ENCODE results near the gene RBM14. TPM values are rescaled to one million over a fixed set of nuclear protein-coding genes. Genes with fewer than 3 reads are reported as not detected.
"Not testable (repeated sequence)": the region's sequence is repeated elsewhere in the genome, so short reads cannot be mapped to it uniquely, and the experiment has no call there.

RBM14 gene
- total RNA-seq, 1 experiment from 2014 or later = 92.0 TPM

DNA sequence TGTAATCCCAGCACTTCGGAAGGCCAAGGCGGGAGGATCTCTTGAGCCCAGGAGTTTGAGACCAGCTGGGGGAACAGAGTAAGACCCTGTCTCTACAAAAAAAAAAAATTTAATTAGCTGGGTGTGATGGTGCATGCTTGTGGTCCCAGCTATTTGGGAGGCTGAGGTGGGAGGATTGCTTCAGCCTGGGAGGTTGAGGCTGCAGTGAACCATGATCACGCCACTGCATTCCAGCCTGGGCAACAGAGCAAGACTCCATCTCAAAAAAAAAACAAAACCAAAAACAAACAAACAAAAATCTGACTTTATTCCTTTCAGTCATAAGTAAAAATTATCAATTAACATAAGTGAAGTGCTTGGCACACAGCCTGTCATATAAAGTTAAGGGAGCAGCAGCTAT lies 9.8 kb upstream of the RBM14 start:
- POLR2A ChIA-PET = not testable (repeated sequence)

DNA sequence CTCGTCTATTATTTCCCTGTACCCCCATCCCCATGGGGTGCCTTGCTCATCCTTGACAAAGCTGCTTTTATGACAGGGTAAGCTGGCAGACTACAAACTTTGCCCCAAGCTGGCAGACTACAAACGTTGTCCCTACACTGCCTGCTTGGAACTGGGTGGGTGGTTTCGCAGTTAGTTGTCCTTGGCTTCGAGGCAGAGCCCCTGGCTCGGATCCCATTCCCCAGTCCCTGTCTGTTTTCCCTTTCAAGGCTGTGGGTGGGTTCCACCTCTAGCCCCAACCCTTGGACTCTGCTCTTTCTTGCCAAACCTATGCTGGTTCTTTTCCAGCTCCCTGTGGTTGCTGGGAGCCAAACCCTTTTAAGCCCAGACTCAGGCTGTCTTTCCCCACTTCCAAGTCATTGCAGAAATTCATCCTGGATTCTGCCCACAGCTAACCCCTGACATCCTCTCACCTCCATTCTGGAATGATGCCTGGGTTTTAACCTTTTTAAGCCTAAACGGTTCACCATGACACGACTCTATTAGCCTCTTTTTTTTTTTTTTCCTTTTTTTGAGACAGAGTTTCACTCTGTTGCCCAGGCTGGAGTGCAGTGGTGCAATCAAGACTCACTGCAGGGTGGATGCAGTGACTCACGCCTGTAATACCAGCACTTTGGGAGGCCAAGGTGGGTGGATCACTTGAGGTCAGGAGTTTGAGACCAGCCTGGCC lies 9.2 kb upstream of the RBM14 start:
- CTCF ChIA-PET = no interaction called here
- Mint-ChIP-seq H3K4me1 (no peaks in the 10 kb centered on the region), H3K9me3 (peaks cover 5% of the 10 kb centered on the region), H3K27ac (no peak overlapping the region), H3K36me3 (peaks cover 15% of the 10 kb centered on the region), H3K4me3 (no peak overlapping the region), H3K27me3 (ENCODE audit: low read depth) (no peaks in the 10 kb centered on the region; the same call in 1 of the 2 replicates)
- ATAC-seq = no peak
- no peak for DNase-seq (ENCODE audit: low spot score)
- POLR2A ChIA-PET = interaction anchor here (1.0 kb wide), 1 partner anchor 26 kb away, joined by 3 read pairs; no protein-coding TSS in a partner anchor
- TF ChIP-seq NFATC4 (CRISPR knock-in tag; IDR thresholded peaks at IDR 0.05) (no peak), ZNF219 (CRISPR knock-in tag; IDR thresholded peaks at IDR 0.05; ENCODE audit: borderline replicate concordance) (no peak), ZNF671 (CRISPR knock-in tag; IDR thresholded peaks at IDR 0.05) (no peak)
- TF ChIP-seq, protein P1, sequence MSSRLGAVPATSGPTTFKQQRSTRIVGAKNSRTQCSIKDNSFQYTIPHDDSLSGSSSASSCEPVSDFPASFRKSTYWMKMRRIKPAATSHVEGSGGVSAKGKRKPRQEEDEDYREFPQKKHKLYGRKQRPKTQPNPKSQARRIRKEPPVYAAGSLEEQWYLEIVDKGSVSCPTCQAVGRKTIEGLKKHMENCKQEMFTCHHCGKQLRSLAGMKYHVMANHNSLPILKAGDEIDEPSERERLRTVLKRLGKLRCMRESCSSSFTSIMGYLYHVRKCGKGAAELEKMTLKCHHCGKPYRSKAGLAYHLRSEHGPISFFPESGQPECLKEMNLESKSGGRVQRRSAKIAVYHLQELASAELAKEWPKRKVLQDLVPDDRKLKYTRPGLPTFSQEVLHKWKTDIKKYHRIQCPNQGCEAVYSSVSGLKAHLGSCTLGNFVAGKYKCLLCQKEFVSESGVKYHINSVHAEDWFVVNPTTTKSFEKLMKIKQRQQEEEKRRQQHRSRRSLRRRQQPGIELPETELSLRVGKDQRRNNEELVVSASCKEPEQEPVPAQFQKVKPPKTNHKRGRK (CRISPR knock-in tag; IDR thresholded peaks at IDR 0.05; ENCODE audit: borderline replicate concordance) = no peak

More for the DNA sequence above, 9.8 kb upstream of the RBM14 start:
- H3K9me3 Mint-ChIP-seq; H3K27ac Mint-ChIP-seq; H3K4me3 Mint-ChIP-seq; CTCF ChIA-PET; H3K4me1 Mint-ChIP-seq; ATAC-seq; DNase-seq (ENCODE audit: low spot score); H3K27me3 Mint-ChIP-seq (ENCODE audit: low read depth): not testable (repeated sequence)
- peaks cover 20% of the 10 kb centered on the region for H3K36me3 Mint-ChIP-seq

DNA sequence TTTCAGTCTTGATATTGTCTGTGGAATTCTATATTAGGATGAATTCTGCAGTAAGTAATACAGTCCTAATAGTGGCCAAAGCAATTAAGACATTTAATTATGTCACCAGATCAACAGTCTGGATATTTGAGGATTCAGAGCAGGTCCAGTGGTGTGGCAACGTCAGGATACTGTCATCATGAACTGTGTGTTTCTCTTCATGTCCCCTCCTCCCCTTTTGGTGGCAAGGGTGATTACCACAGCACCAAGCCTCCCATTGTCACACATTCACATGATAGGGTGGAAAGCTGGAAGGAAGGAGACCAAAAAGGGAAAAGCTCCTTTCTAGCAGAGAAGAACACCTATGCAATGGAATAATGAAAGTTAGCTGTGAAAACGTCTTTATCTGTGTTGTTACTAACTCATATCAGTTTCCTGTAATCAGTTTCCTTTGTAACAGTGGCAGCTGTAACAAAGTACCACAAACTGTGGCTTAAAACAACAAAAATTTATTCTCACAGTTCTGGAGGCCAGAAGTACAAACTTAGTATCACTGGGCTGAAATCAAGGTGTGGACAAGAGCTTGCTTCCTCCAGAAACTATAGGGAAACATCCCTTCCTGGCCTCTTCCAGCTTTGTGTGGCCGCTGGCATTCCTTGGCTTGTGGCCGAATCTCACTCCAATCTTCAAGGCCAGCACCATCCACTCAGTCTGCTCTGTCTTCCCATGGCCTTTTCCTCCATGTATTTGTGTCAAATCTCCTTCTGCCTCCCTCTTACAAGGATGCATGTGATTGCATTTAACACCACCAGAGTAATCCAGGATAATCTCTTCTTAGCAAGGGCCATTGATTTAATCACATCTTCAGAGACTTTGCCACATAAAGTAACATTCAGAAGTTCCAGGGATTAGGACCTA lies 6.5 kb upstream of the RBM14 start:
- Mint-ChIP-seq H3K27me3 (ENCODE audit: low read depth) (no peaks in the 10 kb centered on the region; the same call in 1 of the 2 replicates), H3K36me3 (peaks cover 11% of the 10 kb centered on the region), H3K27ac (no peak overlapping the region), H3K4me1 (no peaks in the 10 kb centered on the region), H3K4me3 (no peak overlapping the region), H3K9me3 (peaks cover 5% of the 10 kb centered on the region)
- DNase-seq (ENCODE audit: low spot score) (no peak), ATAC-seq (no peak)
- ChIA-PET POLR2A (no interaction called here), CTCF (no interaction called here)
- TF ChIP-seq NFE2L1 (CRISPR knock-in tag; IDR thresholded peaks at IDR 0.05) (no peak), CBFB (CRISPR knock-in tag; IDR thresholded peaks at IDR 0.05; ENCODE audit: low read depth) (no peak), ETV6 (CRISPR knock-in tag; IDR thresholded peaks at IDR 0.05) (no peak), ZBTB21 (CRISPR knock-in tag; IDR thresholded peaks at IDR 0.05; ENCODE audit: borderline replicate concordance) (no peak), JUN (CRISPR knock-in tag; IDR thresholded peaks at IDR 0.05) (no peak)

DNA sequence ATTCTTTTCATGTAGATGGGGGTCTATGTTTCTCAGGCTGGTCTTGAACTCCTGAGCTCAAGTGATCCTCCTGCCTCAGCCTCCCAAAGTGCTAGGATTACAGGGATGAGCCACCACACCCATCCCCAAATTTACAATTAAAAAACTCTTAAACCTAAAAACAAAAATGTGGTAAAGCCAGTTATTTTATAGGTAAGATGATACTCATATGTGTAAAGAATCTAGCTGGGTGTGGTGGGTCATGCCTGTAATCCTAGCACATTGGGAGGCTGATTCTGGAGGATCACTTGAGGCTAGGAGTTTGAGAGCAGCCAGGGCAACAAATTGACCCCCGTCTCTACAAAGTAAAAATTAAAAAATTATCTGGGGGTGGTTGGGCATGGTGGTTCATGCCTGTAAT lies 4.0 kb upstream of the RBM14 start:
- no peak for ATAC-seq
- peaks cover 9% of the 10 kb centered on the region for H3K36me3 Mint-ChIP-seq
- TF ChIP-seq NR2C2 (CRISPR knock-in tag; IDR thresholded peaks at IDR 0.05) = no peak
- TF ChIP-seq, protein P2, sequence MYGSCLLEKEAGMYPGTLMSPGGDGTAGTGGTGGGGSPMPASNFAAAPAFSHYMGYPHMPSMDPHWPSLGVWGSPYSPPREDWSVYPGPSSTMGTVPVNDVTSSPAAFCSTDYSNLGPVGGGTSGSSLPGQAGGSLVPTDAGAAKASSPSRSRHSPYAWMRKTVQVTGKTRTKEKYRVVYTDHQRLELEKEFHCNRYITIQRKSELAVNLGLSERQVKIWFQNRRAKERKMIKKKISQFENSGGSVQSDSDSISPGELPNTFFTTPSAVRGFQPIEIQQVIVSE (CRISPR knock-in tag; IDR thresholded peaks at IDR 0.05; ENCODE audit: borderline replicate concordance) = no peak
- no peak for TF ChIP-seq GRHL2 (CRISPR knock-in tag; IDR thresholded peaks at IDR 0.05; ENCODE audit: insufficient replicate concordance, severe bottlenecking)
- TF ChIP-seq, protein P3, sequence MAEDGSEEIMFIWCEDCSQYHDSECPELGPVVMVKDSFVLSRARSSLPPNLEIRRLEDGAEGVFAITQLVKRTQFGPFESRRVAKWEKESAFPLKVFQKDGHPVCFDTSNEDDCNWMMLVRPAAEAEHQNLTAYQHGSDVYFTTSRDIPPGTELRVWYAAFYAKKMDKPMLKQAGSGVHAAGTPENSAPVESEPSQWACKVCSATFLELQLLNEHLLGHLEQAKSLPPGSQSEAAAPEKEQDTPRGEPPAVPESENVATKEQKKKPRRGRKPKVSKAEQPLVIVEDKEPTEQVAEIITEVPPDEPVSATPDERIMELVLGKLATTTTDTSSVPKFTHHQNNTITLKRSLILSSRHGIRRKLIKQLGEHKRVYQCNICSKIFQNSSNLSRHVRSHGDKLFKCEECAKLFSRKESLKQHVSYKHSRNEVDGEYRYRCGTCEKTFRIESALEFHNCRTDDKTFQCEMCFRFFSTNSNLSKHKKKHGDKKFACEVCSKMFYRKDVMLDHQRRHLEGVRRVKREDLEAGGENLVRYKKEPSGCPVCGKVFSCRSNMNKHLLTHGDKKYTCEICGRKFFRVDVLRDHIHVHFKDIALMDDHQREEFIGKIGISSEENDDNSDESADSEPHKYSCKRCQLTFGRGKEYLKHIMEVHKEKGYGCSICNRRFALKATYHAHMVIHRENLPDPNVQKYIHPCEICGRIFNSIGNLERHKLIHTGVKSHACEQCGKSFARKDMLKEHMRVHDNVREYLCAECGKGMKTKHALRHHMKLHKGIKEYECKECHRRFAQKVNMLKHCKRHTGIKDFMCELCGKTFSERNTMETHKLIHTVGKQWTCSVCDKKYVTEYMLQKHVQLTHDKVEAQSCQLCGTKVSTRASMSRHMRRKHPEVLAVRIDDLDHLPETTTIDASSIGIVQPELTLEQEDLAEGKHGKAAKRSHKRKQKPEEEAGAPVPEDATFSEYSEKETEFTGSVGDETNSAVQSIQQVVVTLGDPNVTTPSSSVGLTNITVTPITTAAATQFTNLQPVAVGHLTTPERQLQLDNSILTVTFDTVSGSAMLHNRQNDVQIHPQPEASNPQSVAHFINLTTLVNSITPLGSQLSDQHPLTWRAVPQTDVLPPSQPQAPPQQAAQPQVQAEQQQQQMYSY (CRISPR knock-in tag; IDR thresholded peaks at IDR 0.05) = no peak
- TF ChIP-seq MYBL2 (CRISPR knock-in tag; IDR thresholded peaks at IDR 0.05) = no peak
- no peak for TF ChIP-seq NR3C1 (CRISPR knock-in tag; conservative IDR thresholded peaks at IDR 0.05; ENCODE audit: low read depth)
- no peak for TF ChIP-seq ZNF138 (CRISPR knock-in tag; conservative IDR thresholded peaks at IDR 0.05)
- TF ChIP-seq, protein P4, sequence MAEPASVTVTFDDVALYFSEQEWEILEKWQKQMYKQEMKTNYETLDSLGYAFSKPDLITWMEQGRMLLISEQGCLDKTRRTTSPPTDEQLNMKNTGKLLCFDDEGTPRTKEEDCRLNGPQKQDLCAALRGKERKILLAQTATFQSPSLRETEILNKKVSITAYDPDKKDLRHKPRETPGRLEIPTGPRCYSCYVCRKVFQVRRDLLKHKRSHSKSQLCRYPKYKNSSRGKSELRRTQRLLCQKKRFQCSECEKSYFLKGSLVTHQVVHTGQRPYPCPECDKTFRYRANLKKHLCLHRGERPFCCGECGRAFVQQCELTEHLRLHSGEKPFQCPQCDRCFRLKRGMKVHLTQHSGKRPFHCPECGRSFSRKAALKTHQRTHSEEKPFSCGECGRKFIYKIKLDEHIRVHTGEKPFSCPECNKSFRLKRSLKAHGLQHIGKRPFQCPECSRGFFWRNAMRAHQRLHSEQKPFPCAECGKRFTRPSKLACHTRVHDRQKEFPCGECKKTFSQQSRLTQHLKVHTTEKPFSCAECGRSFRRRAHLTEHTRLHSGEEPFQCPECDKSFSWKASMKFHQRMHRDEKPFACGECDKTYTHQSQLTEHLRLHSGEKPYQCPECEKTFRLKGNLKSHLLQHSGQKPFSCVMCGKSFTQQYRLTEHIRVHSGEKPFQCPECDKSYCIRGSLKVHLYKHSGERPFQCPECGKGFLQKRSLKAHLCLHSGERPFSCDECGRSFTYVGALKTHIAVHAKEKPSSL (CRISPR knock-in tag; conservative IDR thresholded peaks at IDR 0.05) = no peak
- TF ChIP-seq, protein P5, sequence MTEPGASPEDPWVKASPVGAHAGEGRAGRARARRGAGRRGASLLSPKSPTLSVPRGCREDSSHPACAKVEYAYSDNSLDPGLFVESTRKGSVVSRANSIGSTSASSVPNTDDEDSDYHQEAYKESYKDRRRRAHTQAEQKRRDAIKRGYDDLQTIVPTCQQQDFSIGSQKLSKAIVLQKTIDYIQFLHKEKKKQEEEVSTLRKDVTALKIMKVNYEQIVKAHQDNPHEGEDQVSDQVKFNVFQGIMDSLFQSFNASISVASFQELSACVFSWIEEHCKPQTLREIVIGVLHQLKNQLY (CRISPR knock-in tag; IDR thresholded peaks at IDR 0.05) = no peak

More for the DNA sequence above, 4.0 kb upstream of the RBM14 start:
- Mint-ChIP-seq H3K27me3 (ENCODE audit: low read depth) (no peaks in the 10 kb centered on the region; the same call in 1 of the 2 replicates), H3K9me3 (peaks cover 5% of the 10 kb centered on the region), H3K27ac (no peak overlapping the region), H3K4me3 (no peak overlapping the region), H3K4me1 (peaks cover 2% of the 10 kb centered on the region; the same call in 1 of the 2 replicates)
- POLR2A ChIA-PET = interaction anchor here (1.7 kb wide), 1 partner anchor 26 kb away, joined by 6 read pairs; the partner anchor contains the start of gene RBM4
- CTCF ChIA-PET = interaction anchor here (1.3 to 1.6 kb wide), 2 partner anchors 20 to 67 kb away, joined by 4 read pairs; partner anchors contain the start of genes CCDC87, CCS and ZDHHC24
- no peak for DNase-seq (ENCODE audit: low spot score)

All from WTC11 (cell line).